GM12801 (cell line): Measurements from ENCODE around the gene IFNGR2.

Experiments
- TF ChIP-seq, protein P1 (sequence below): IDR thresholded peaks from one replicate; pipeline ENCODE4 v1.5.1; 2011; ENCODE audit warnings: control low read depth; ENCODE audit not compliant: insufficient read length; ENCODE audit errors: extremely low read depth

IFNGR2 gene

DNA sequence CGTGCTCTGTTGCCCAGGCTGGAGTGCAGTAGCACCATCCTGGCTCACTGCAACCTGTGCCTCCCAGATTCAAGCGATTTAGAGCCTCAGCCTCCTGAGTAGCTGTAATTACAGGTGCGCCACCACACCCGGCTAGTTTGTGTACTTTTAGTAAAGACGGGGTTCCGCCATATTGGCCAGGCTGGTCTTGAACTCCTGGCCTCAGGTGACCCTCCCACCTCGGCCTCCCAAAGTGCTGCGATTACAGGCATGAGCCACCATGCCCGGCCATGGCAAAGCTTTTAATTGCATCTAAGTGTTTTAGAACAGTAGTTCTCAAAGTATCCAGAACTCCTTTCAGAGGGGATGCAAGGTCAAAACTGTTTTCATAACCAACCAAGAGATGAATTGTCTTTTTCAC lies 25.1 kb upstream of the IFNGR2 start:
- TF ChIP-seq, protein P1, sequence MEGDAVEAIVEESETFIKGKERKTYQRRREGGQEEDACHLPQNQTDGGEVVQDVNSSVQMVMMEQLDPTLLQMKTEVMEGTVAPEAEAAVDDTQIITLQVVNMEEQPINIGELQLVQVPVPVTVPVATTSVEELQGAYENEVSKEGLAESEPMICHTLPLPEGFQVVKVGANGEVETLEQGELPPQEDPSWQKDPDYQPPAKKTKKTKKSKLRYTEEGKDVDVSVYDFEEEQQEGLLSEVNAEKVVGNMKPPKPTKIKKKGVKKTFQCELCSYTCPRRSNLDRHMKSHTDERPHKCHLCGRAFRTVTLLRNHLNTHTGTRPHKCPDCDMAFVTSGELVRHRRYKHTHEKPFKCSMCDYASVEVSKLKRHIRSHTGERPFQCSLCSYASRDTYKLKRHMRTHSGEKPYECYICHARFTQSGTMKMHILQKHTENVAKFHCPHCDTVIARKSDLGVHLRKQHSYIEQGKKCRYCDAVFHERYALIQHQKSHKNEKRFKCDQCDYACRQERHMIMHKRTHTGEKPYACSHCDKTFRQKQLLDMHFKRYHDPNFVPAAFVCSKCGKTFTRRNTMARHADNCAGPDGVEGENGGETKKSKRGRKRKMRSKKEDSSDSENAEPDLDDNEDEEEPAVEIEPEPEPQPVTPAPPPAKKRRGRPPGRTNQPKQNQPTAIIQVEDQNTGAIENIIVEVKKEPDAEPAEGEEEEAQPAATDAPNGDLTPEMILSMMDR, result no peak

DNA sequence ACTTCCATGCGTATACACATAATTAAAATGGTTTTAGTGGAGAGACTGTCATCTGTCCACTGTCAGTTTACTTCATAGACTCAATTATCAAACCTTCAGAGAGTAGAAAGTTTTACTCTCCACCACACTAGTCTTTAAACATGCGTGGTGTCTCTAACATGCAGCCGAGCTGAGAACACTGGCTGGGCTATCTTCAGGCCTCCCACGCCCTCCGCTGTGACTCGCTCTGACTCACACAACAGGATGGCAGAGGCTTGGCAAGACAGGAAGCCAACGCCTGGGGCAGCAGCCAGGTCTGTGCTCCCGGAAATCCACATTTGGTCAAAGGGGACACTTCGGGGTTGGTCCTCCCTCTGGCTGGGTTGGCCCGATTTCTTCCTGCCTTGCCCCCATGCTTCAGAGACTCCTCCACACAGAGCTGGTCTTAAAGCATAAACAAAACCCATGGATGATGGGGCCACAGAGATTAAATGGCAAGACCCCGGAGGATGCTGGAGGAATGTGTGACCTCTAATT lies 22.7 kb upstream of the IFNGR2 start:
- TF ChIP-seq, protein P1, result no peak

DNA sequence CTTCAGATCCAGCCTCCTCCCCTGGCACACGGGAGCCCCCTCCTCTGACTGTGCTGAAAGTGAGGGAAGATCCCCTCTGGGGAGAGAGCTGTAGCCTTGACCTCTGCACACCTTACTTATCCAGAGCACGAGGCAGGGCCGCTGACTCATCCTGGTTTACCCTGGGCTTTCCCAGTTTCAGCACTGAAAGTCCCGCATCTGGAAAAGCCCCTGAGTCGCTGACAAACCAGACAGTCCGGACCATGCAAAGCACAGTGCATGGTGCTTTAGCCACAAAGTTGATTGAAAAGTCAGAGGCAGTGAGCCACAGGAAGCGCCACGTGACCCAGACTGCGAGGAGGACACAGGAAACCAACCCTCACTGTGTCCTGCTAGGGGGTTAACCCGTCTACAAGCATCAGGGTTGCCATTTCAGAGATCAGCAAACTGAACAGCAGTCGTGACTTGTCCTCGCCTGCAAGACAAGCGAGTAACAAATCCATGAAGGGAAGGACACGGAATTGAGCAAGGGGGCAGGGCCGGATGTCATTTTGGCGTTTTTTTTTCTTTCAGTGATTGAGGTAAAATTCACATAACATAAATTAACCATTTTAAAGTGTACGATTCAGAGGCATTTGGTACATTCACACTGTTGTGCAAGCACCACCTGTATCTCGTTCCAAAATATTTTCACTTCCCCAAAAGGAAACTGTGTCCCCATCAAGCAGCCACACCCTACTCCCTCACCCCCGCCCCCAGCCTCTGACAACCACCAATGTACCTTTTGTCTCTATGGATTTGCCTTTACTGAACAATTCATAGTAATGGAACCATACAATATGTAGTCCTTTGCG lies 19.9 kb upstream of the IFNGR2 start:
- TF ChIP-seq, protein P1, result no peak

DNA sequence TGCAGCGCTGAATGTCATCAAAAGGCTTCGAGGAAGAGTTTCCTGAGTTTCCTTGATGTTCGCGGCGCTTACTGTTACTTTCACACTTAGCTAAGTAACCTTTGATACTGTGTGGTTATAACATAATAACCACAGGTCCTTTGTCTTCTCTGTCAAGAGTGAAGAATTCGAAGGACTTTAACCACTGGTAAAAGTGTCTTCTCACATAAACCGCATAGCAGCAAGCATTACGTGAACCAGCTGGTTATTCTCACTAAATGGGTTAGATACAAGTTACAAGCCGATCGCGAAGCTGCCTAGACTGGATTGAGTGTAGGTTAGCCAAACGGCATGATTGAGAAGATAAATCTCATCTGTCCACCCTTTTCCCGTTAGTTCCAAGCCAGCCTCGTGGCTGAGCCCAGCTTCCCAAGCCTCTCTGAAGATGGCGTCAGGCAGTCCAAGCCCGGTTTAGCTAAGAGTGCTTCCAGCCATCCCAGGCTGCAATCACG lies 18.3 kb upstream of the IFNGR2 start:
- TF ChIP-seq, protein P1, result no peak

DNA sequence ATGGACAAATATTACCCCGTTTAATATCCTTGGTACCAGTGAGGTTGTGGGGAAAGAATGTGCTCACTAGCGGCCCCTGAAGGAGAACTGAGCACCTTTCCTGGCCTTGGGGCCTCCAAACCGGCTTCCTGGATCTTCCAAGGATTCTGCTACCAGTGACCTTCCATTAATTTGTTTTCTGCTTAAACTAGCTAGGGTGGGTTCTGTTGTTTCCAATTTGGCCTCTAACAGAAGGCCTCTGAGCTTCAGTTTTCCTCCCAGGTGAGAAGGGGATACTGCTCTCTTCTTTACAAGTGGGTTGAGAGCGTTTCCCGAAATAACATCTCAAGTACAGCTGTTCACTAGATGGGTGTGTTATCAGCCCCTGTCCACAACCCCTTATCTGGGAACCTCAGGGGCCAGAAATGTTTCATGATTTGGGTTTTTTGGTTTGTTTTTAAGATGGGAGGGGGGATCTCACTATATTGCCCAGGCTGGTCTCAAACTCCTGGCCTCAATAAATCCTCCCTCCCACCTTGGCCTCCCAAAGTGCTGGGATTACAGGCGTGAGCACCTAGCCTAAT lies 16.9 kb upstream of the IFNGR2 start:
- TF ChIP-seq, protein P1, result no peak

DNA sequence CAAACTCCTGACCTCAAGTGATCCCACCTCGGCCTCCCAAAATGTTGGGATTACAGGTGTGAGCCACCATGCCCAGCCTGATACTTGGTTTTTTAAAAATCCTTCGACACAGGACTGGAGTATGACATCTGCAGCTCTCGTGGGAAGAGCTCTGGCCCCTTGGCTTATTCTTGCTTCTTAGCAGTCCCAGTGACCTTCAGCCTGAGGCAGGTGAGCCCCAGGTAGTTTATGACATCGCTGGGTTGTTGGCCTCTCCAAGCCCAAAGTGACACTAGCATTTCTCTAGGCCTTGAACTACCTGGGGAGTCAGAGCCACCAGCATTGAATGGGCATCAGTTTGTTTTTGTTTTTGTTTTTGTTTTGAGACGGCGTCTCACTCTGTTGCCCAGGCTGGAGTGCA lies 15.9 kb upstream of the IFNGR2 start:
- TF ChIP-seq, protein P1, result no peak

DNA sequence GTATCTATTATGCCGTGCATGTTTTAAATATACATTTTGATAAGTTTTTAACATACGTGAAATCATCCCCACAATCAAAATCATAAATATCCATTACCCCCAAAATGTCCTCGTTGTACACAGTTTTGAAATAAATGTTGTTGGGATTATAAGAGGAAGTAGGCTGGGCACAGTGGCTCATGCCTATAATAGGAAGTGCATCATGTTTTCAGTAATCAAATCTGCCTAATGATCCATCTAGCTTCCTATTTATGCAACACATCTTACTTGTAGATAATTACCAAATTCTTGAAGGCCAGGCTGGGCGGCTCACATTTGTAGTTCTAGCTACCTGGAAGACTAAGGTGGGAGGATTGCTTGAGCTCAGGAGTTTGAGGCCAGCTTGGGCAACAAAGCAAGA lies 15.0 kb upstream of the IFNGR2 start:
- TF ChIP-seq, protein P1, result no peak
